CD4-positive, alpha-beta T cell treated with Interferon alpha-2 for 1 hour (primary cell): ENCODE measurements around the gene SPCS2.

Experiments used
- DNase-seq, 2 donors: peaks; one replicate each; pipeline ENCODE4 v3.0.0-alpha.2; 2020 to 2022

Gene SPCS2

DNA sequence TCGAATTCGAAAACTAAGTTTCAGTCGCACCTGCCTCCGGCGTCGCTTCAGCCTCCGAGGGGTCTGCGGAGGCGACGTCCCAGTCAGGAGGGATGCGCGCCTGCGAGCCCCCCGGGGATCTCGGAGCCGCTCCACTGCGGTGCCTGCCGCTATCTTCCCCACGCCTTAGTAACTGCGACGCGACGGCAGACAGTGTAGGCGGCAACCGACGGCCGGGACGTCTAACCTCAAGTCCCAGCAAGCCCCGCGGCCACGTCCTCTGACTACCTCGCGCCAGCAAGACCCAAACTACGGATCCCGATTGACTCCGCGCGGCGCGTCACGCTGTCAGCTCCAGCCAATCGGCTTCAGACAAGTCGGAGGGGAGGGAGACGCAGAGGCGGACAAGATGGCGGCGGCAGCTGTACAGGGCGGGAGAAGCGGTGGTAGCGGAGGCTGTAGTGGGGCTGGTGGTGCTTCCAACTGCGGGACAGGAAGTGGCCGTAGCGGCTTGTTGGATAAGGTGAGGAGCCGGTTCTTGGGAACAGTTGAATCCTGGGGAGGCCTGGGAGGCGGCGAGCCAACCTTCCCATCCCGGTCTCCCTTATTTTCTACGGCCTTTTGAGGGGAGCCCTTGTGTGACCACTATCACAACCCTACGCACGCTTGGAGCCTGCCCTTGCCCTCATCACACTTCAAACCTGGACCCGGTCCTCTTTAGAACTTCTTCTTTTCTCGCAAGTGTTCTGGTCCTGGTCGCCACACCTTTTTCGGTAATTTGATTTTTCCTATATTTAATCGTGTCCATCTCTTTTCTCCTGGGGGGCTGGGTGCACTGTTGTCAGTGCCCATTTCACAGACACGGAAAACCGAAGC lies at the start of gene SPCS2, which contains the start of gene XRRA1:
Gene SPCS2, plus strand, starts transcription at position 369 of the 855 bp plus-strand sequence. Its CDS starts 20 bp downstream, at position 389.
Gene XRRA1, minus strand, starts transcription at position 194 of the 855 bp plus-strand sequence. CDS start 8,213 bp downstream, outside the sequence.
- peak; percentile 97 to 98 for DNase-seq

DNA sequence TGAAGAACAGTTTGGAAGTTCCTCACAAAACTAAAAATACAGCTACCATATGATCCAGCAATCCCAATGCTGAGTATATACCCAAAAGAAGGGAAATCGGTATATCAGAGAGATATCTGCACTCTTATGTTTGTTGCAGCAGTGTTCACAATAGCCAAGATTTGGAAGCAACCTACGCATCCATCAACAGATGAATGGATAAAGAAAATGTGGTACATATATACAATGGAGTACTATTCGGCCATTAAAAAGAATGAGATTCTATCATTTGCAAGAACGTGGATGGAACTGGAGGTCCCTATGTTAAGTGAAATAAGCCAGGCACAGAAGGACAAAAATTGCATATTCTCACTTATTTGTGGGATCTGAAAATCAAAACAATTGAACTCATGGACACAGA lies 46.7 kb upstream of the SPCS2 start:
- DNase-seq = no peak

DNA sequence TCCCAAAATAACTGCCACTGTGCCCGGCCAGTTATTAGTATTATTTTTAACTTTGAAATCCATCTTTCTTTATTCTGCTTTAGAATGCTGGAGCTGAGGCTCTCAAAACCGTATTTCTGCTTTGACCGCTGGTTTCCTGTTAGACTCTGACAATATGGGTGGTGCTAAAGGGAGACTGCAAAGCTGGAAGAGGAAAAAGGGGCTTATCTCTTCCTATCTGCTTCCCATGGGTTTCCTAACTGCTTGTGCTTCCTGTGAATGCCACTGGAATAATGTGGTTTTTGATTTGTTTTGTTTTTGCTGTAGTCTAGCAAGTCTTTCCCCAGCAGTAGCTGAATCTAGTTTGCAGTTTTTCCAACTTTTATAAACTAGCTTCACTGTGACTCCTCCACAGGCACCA lies 43.7 kb upstream of the SPCS2 start:
- DNase-seq = no peak

DNA sequence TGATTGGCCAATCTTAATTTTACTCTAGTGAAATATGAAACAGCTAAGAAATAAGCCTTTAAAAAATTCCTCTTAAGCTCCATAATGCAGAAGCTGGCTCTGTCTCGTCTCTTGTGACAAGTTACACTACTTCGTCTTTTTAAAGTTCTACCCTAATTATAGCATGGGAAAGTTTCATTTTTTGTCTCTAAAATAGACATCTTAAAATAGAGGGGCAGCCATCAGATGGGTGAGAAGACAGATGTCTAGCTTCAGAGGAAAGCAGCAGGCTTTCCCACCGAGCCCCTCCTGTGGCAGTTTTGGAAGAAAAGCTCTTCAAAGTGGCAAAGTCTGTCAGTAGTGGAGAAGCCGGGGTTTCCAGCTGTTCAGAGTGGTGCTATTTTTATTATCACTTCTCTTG lies 39.7 kb upstream of the SPCS2 start:
- no peak for DNase-seq

DNA sequence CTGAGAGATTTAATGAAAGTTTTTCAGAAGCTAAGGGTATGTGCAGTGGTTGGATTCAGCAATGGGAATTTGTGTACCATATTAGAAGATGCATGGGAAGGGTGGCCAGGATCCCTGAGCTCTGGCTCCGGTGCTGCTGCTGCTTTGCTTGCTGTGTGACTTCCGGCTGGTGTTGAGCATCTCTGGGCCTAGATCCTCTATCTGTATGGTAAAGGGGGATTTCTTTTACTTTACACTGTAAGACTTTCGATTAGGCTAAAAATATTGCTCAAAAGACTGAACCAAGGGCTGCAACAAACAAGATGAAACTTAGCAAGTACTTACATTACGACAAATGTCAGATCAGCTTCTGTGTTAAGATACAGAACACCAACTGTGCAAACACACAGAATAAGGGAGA lies 39.3 kb upstream of the SPCS2 start:
- DNase-seq = no peak

DNA sequence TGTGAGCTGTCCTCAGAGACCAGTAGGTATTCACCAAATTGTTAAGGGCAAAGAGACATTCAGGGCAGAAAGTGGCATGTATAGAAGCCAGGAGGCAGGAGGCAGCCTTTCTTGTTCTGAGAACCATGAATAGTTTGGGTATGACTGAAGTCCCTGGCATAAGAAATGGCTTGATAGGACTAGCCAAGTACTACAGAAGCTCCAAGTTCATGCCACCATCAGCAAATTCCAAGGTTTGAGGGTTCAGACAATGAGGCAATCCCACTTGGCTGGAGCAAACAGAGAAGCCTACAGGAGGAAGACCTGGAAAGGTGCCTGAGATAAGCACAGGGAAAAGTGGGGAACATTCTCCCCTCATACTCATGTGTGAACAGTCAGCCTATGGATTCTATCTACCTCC lies 25.9 kb upstream of the SPCS2 start:
- DNase-seq = no peak

DNA sequence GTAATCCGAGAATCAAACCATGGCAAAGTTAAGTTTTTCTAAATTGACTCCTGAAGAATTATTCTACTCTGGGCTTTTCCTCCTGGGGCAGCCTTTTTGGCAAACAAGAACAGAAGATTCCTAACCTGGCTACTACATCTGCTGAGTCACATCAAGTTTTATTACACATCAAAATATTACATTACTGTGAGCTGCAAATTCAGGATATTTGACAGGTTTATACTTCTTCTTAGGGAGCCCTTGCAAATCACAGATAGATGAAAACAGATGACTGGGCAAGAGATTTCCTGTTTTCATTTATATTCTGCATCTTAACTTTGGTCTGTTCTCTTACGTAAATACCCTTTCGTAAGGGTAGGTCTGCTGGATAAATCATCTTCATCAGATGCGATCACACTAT lies 23.8 kb upstream of the SPCS2 start:
- no peak for DNase-seq

DNA sequence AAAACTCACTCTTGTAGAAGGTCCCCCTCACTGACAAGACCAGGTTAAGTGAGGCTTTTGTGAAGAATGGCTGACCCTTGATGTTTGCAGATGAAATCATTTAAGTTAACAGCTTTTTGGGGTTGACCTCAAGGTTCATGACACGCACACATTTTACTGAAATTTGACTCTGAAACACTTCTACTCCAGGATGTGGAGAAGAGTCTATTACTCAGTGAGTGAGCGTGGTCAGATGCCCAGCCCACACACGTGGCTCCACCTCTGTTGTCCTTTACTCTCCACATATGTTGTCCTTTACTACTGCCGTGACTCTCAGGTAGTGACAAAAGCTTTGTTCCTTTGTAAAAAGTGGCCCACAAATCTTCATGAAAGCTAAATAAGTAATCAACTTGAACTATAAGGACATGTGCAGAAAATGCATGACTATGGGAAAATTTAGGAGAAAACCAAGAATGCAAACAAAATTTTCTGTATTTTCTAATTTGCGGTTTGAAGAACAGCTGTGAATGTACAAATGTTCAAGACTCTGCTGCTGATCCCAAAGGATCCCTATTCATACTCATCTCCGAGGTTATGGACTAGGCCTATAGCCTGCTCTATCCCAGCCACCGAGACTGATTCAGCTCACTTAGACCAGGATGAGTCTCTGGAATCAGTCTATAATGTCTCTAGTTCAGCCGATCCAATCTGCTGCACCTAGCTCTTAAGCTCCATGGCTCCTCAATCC lies 22.6 kb upstream of the SPCS2 start:
- no peak for DNase-seq

DNA sequence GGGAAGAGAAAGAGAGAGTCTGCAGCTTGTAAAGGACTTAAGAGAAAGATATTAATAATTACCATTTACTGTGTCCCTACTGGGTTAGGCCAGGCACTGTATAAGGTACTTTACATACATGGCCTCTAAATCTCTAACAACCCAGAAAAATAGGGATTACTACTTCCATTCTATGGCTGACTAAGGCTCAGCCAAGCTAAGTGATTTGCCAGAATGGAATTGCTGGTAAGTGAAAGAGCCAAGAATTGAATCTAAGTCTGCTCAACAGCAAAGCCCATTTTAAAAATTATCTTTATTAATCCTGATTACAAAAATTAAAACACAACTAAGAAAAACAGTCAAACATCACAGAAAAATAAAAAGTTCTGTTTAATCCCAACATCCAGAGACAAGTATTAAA lies 21.6 kb upstream of the SPCS2 start:
- DNase-seq = no peak

DNA sequence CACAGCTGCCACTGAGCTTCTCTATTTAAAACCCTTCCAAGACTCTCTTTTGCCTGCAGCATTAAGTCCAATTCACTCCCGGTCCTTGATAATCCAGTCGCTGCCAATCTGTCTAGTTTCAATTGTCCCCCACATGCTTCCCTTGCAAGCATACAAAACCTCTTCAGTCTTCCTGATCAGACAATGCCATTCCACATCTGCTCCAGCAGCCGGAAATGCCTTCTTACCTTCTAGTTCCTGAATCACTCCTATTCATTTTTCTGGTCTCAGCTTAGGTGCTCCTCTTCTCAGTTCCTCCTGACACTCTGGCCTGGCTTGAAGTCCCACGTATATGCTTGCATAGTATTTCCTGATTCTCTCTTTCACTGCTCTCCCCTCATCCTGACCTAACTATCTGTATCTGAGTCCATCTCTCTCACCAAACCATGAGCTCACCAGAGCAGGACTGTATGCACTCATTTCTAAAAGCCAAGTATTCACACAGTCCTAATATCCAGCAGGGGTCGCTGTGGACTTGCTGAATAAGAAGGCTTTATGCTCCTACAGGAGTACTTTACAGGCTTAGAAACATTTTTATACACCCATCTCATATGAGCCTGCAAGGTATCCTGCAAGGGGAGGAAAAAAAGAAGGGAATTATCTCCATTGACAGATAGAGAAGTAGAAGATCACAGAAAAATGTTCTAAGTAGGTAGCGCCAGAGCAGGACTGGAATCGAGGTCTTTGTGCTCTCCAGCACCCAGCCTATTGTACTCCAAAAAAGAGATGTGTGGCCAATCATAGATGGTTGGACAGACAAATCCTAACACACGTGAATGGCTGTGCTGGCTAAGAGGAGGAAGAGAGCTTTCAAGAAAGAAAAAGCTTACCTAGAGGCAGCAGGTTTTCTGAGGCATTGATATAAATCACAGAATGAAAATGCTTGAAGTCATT lies 19.4 kb upstream of the SPCS2 start:
- DNase-seq = peak; percentile 66 to 78

DNA sequence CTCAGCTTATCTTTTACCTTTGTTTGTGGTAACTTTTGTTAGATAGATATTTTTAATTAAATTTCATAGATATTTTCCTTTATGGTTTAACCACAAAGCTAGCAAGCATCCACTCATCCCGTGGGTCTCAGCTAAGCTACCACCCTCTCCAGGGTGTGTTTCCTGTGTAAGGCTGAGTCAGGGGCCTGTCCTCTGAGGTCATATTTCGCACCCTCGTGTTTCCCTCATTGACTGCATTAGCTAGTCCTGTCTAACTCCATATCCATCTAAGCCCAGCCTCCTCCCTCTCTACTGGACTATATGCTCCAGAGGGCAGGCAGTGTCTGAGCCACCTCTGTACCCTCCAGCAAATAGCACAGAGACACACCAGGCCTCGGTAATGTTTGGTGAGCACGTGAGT lies 16.9 kb upstream of the SPCS2 start:
- DNase-seq = no peak

DNA sequence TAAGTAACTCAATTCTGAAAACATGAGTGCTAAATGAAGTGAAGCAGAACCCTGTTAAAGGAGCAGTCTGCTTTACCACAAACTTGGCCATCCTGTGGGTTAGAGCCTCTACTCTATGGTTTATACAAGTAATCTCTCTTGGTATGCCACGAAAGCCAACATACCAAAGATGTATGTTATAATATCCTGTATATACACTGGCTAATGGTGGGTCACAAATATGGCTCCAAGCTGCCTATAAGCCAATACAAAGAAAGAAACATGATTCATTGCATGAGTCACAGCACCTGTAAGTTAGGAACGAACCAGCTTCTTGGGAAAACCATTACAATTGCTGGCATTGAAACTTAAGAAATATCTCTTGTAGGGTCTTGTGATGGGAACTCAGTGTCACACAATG lies 16.3 kb upstream of the SPCS2 start:
- no peak for DNase-seq

DNA sequence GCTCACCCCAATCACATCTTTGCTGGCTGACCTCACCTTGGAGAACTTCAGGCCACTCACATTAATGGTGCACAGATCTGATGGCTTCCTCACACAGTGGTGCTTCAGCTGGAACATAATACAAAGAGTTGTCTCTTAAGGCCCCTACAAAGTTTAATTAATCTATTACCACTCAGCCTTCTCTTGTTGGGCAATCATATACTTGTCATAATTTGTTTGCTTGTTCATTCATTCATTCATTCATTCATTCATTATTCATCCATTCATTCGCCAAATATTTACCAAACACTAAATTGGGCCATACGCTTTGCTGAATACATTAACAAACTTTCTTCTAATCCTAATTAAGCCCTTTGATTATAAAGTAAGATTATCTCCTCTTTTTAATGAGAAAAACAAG lies 15.3 kb upstream of the SPCS2 start:
- DNase-seq = no peak

DNA sequence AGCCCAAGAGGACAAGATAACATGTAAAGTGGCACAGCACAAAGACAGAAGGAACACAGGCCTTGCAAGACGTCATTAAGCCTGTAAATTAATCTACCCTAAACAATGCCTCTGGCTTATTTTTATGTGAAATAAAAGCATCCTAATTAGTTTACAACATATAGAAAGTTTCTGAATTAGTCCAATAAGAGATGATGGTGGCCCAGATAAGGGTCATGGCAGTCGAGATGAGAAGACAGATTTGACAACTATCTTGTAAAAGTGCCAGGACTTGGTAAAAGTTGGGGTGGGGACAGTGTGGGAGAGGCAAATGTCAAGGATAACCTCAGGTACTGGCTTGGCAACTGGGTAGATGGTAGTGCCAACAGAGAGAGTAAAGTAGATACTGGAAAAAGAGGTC lies 13.8 kb upstream of the SPCS2 start:
- no peak for DNase-seq

DNA sequence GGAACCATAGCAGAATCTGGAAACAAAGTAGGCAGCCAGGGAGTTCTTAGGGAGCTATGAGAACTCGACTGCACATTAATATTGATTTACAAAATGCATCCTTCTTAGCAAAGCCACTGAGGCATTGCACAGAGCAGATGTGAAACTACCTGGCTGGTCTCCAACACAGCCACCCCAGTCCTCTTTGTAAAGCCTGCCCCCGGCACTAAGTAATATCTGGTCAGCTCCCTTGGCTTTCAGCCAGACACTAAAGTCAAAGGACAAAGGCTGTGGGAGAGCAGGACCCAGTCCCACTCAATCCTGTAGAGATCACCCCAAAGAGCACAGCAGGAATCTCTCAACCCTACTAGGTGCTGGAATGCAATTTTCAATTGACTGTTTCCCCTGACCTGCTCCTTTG lies 13.0 kb upstream of the SPCS2 start:
- no peak for DNase-seq

DNA sequence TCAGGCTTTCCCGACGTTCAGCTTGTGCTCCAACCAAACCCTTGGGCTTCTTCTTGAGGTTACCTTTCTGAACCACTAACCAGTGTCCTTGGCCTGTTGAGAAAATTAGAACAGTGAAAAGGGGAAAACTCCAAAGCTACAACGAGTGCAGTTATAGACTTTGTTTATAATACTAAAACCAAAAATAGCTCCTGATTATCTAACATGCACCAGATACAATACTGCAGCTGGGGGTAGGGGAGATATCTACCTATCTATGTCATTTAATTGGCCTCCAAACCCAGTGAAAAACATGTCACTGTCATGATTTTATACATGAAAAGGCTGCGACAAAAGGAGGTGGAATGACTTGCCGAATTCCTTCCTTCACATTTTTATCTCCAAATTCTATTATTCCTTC lies 12.1 kb upstream of the SPCS2 start:
- no peak for DNase-seq

DNA sequence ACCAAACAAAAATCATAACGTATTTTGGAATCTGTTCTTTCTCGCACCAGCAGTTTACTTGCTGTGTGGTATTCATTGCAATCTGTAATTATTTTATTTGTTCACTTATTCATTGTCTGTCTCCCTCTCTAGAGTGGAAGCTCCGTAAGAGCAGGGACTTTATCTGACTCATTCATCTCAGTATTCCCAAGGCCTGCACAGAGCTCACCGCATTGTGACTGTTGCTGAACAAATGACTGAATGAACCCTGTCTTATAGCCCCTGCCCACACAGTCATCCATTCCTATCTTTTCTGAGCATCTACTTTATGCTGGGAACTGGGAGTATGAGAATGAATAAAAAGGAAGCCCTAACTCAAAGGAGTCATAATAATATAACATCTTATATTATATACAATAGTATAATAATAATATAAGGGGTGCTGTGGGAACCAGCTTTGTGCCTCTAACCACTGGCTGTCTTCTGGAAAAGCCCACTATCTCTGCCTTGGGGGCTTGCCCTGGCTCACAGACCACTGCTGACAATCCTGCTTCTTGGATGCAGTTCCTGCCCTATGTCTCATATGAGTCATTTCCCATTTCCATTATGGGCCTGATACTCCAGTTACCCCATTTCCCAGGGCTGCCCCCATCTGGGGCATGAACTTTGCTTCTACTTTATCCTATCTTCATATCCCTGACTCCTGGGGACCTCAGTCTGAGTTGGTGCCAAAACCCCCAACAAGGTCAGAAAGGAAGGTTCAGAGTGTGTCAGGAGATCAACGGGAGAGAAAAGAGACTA lies 11.2 kb upstream of the SPCS2 start:
- DNase-seq = no peak

DNA sequence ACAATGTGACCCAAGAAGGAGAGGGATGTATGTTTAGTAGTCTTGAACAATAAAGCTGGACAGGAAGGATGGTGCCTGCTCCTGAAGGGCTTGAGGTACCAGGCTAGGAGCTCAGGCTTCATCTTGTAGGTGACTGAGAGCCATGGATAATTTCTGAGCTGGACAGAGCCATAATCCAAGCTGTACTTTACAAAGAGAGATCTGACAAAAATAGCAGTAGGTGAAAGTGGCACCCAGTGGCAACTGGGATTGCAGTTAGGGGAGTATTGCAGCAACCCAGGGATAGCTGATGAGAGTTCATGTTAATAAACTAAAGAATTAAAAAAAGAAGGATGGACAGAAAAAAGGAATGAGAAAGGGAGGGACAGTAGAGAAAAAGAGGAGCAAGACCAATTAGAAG lies 7.6 kb upstream of the SPCS2 start:
- DNase-seq = no peak

DNA sequence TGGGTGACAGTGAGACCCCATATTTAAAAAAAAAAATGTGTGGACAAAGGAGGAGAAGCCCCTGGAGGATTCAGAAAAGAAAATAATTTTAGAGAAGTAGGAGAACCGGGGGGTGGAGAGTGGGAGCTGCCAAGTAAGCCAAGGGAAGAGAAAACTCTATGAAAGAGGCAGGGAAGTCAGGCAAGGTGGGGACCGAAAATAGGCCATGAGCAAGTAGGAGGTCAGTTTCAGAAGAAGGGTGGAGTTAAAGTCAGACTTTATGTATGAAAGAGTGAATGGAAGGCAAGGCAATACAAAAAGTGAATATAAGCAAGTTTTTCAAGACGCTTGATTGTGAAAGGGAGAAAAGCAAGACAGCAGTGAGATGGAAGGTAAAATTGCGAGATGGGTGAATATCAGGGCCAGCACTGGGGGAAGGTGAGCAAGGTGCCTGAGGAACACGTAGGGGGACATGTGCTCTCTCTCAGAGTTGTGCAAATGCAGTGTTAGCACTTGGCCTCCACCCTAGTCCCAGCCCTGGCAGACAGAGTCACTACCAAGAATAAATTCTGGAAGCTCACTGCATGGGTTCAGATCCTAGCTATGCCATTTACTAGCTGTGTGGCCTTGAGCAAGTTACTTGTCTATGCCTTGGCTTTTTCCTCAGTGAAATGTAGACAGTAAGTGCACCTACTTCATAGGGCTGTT lies 6.8 kb upstream of the SPCS2 start:
- DNase-seq = no peak

DNA sequence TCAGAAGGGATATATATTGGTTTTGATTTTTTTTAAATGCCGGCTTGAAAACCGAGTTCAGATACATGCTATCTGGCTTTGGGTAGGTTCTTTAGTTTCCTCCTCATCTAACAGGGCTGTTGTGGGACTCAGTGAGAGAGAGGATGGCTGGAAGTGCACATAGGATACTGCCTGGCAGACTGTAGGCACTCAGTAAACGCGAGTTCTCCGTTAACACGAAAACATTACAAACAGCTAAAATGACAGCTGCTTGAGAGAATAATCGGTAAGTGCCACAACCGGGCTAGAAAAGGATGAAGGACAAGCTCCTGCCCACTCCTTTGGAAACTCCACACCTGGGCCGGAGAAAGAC lies 544 bp upstream of the SPCS2 start:
- DNase-seq = no peak

DNA sequence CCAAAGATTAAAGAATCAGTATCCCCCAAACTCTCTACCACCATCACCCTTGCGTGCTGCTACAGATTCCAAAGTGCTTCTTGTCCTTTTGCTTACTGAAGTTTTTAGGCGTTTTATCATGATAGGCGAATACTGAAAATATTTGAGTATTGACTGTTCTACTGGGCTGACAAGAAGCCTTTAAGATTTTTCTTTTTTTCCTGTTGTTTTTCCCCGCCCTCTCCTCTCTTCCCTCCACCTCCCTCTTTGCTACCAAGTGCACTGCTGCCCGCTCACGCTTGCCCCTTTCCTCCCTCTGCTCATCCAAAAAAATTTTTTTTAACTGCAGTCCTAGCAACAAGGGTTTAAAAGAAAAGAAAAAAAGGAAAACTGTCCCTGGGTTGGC lies 679 bp downstream of the SPCS2 start:
- DNase-seq = no peak
